NCI-H2029 (cell line): Measurements from ENCODE around the gene PLEKHH1.

Source experiments
- DNase-seq: peaks from one replicate; lab custom pipeline; 2025; lab: John Stamatoyannopoulos, UW

PLEKHH1 gene

GRCh38 chr14:67510836-67511235 lies 22.3 kb upstream of the PLEKHH1 start:
- DNase-seq: no peak

- DNase-seq: no peak
Observed at GRCh38 chr14:67512463-67513310, 20.4 kb upstream of the PLEKHH1 start.

- DNase-seq: peak; percentile 53
Observed at GRCh38 chr14:67513631-67514108, 19.4 kb upstream of the PLEKHH1 start.

GRCh38 chr14:67514203-67514607 lies 18.9 kb upstream of the PLEKHH1 start:
- DNase-seq: no peak

- no peak for DNase-seq
Observed at GRCh38 chr14:67514650-67515385, 18.3 kb upstream of the PLEKHH1 start.

- no peak for DNase-seq
Observed at GRCh38 chr14:67515386-67516079, 17.6 kb upstream of the PLEKHH1 start.

- no peak for DNase-seq
Observed at GRCh38 chr14:67516676-67517075, 16.4 kb upstream of the PLEKHH1 start.

GRCh38 chr14:67517083-67517482 lies 16.0 kb upstream of the PLEKHH1 start:
- DNase-seq: no peak

- DNase-seq: no peak
Observed at GRCh38 chr14:67519406-67519805, 13.7 kb upstream of the PLEKHH1 start.

GRCh38 chr14:67520482-67520881 lies 12.6 kb upstream of the PLEKHH1 start:
- DNase-seq: no peak

- no peak for DNase-seq
Observed at GRCh38 chr14:67522270-67522669, 10.8 kb upstream of the PLEKHH1 start.

- no peak for DNase-seq
Observed at GRCh38 chr14:67523764-67524633, 9.1 kb upstream of the PLEKHH1 start.

GRCh38 chr14:67524634-67524963 lies 8.5 kb upstream of the PLEKHH1 start:
- no peak for DNase-seq

GRCh38 chr14:67525389-67525788 lies 7.7 kb upstream of the PLEKHH1 start:
- no peak for DNase-seq

GRCh38 chr14:67526181-67526580 lies 6.9 kb upstream of the PLEKHH1 start:
- DNase-seq: no peak

- peak; percentile 27 for DNase-seq
Observed at GRCh38 chr14:67526676-67527459, 6.2 kb upstream of the PLEKHH1 start.

- no peak for DNase-seq
Observed at GRCh38 chr14:67527756-67528155, 5.3 kb upstream of the PLEKHH1 start.

GRCh38 chr14:67528276-67528675 lies 4.8 kb upstream of the PLEKHH1 start:
- no peak for DNase-seq

GRCh38 chr14:67529947-67530935 lies 2.8 kb upstream of the PLEKHH1 start:
- DNase-seq: no peak

- no peak for DNase-seq
Observed at GRCh38 chr14:67532606-67532997, 488 bp upstream of the PLEKHH1 start.
